Gastrocnemius medialis (tissue), 4 donors: ENCODE results near the gene CHTF18.

Source experiments
- CTCF ChIP-seq, 5 experiments: fragments of 450-650 bp in 3 of 5; fragments of 200-600 bp in 2 of 5; sonication (generic) in 2 of 5; IDR thresholded peaks in 4 of 5; conservative IDR thresholded peaks in 1 of 5; 1 replicate in 4 of 5; 2 replicates in 1 of 5; pipeline ENCODE4 v1.5.1; 2016 to 2019; ENCODE audit warnings: antibody characterized with exemption in 5 of 5, mild to moderate bottlenecking in 3 of 5, moderate library complexity in 3 of 5
- POLR2A ChIP-seq, 2 donors: fragments of 450-650 bp; IDR thresholded peaks; one replicate each; pipeline ENCODE4 v1.6.1; 2017; ENCODE audit warnings: antibody characterized with exemption in 2 of 2, mild to moderate bottlenecking in 2 of 2, moderate library complexity in 2 of 2

- TF ChIP-seq CTCF (IDR thresholded peaks at IDR 0.05 in 4 of 5, conservative IDR thresholded peaks at IDR 0.05 in 1 of 5), result no peak
- no peak for TF ChIP-seq POLR2A (IDR thresholded peaks at IDR 0.05)
These were observed 4.0 kb downstream of the CHTF18 start for GRCh38 chr16:792221-792995.
